ENCODE data around the gene CD109.

- no peak for TF ChIP-seq CTCF (IDR thresholded peaks at IDR 0.05; ENCODE audit: poor library complexity)
- no peak for TF ChIP-seq EZH2 (IDR thresholded peaks at IDR 0.05; ENCODE audit: borderline replicate concordance)
- no peak for TF ChIP-seq EZH2phosphoT487 (IDR thresholded peaks at IDR 0.05; ENCODE audit: low read depth, severe bottlenecking, unreplicated experiment)
Measured at GRCh38 chr6:73666393-73666792, 29.6 kb upstream of the CD109 start.

Data from hepatocyte (in vitro differentiated cells).